ENCODE measurements around the gene BCAS3.
"Not testable (repeated sequence)": the region's sequence is repeated elsewhere in the genome, so short reads cannot be mapped to it uniquely, and the experiment has no call there.

BCAS3 gene

GRCh38 chr17:61354895-61355874 is 677.5 kb downstream of the BCAS3 start:
- no peak for DNase-seq

- not testable (repeated sequence) for DNase-seq
Measured at GRCh38 chr17:61357061-61357460, 679.4 kb downstream of the BCAS3 start.

DNA sequence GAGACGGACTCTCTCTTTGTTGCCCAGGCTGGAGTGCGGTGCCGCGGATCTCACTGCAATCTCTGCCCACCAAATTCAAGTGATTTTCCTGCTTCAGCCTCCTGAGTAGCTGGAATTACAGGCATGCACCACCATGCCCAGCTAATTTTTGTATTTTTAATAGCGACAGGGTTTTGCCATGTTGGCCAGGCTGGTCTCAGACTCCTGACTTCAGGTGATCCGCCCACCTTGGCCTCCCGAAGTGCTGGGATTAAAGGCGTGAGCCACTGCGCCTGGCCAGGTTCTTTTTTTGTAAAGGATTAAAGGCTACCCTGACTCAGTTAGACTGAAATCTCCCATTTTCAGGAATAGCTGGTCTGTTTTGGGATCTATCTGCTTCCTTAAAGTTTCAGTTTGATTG is 681.9 kb downstream of the BCAS3 start:
- DNase-seq, result not testable (repeated sequence)

DNA sequence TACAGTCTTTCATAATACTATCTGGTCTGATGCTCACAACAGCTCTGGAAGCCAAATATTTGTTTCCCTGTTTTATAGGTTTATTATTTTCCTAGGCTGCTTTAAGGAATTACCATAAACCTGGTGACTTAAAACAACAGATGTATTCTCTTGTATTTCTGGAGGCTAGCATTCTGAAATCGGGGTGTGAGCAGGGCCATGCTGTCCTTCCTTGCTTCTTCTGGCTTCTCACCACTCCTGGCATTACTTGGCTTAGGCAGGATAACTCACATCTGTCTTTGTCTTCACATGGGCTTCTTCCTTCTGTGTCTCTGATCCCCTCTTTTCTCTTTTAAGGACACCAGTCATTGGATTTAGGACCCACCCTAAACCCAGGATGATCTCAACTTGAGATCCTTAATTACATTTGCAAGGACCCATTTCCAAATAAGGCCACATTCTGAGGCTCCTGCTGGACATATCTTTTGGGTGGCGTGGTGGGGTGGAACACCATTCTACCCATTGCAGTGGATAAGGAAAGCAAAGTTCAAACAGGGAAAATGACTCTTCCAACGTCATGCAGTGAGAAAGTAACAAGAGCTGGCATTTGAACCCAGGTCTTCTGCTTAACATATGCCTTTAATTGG is 682.8 kb downstream of the BCAS3 start:
- DNase-seq, result no peak

GRCh38 chr17:61361084-61361483 is 683.4 kb downstream of the BCAS3 start:
- DNase-seq, result no peak

DNA sequence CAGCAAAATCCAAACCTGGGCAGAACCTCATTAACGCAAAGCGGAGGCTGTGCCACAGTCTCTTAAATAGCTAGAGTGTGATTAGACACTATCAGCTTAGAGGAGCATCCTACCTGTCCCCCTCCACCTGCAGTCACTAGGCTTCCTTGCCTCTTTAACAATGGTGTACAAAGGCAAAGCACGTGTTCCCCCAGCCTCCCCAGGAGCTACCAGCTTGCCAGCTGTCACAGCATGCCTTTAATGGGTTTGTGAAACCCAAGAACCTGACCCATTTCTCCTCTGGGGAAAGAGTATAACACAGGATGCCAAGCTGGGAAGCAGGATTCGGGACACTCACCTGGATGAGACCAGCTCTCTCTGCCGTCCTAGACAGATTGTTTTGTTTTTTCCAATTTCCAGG is 684.7 kb downstream of the BCAS3 start:
- DNase-seq, result no peak

DNA sequence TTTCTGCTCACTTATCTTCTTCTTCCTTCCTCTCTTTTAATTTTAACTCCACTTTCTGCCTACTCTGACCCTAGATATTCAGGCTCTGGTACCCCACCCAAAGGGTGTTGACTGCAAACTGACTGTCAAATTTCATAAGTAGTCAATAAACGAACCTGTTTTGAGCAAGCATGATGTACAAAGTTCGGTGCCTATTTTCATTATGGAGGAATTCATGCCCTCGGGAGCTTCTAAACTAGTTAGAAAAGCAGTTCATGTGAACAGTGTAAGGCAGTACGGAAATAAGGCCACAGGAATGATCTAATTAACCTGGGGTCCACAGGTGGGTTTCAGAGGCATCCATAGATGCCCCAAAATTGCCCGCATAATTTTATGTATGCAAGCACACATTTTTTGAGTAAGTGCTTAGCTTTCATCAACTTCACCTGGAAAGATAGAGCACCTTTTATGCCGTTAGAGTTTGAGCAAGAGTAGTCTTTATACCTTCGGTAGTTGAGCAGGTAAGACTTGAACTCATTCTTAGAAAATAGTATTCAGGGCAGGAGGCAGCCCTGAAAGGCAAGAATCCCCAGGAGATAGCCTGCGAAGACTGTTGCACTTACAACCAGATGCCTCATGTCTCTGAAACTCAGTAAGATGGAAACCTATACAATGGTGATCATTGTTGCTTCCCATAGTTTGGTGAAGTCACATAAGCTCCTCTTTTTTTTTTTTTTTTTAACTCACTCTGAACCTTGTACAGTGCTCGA is 685.4 kb downstream of the BCAS3 start:
- no peak for DNase-seq

- DNase-seq, result no peak
Measured at GRCh38 chr17:61363601-61364462, 686.2 kb downstream of the BCAS3 start.

DNA sequence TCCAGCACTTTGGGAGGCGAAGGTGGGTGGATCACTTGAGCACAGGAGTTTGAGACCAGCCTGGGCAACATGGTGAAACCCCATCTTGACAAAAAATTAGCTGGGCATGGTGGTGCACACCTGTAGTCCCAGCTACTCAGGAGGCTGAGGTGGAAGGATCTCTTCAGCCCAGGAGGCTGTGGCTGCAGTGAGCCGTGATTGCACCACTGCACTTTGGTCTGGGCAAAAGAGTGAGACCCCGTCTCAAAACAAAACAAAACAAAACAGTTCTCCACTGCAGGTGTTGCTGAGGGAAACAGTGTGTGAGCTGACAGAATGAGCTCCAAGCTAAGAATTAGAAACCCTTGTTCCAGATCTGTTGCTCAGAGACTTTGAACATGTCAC is 686.8 kb downstream of the BCAS3 start:
- DNase-seq, result no peak

GRCh38 chr17:61366076-61366714 is 688.5 kb downstream of the BCAS3 start:
- DNase-seq, result no peak

- DNase-seq, result no peak
Measured at GRCh38 chr17:61366715-61367413, 689.2 kb downstream of the BCAS3 start.

GRCh38 chr17:61368049-61368831 is 690.6 kb downstream of the BCAS3 start:
- DNase-seq, result no peak

DNA sequence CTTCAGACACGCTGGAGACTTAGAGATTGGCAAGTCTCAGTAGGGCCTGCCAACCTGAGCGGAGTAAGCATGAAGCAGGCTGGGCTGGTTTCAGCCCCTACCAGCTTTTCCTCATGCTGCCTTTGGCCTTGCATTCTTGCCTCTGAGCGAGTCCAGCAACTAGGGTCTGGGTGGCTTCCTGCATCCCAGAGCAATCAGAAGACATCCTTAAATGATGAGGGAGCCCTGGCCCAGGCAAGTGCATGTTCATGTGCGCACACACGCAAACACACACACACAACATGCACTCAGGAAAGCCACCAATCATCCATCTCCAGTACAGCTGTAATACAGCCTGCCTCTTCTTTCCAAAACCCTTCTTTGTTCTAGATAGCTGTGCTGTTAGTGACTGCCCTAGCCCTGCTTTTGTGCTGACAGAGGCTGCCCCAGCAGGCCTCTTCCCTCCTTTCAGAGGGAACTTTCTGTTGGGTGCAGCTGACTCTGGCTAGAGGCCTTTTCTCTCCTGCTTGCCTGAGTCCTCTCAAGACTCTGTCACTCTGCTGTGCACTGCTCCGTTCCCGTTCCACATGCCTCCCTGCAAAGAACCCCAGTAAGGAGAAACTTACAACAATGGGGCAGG is 691.3 kb downstream of the BCAS3 start:
- no peak for DNase-seq

GRCh38 chr17:61369751-61370150 is 692.1 kb downstream of the BCAS3 start:
- DNase-seq, result no peak

DNA sequence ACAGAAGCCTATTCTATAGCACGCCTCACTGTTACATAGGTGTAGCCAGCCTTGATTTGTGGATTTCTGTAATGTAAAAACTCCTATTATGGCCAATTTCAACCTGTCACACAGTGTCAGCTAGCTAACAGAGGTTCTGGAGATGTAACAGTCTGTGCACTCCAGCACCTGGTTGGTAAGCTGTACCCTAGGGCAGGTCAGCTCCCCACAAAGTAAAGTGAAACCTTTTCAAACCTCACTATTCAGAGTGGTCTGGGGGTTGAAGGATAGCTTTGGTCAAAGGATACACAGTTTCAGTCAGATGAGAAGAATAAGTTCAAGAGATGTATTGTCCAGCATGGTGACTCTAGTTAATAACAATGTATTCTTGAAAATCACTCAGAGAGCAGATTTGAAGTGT is 693.5 kb downstream of the BCAS3 start:
- DNase-seq, result no peak

- DNase-seq, result no peak
Measured at GRCh38 chr17:61371606-61372005, 694.0 kb downstream of the BCAS3 start.

DNA sequence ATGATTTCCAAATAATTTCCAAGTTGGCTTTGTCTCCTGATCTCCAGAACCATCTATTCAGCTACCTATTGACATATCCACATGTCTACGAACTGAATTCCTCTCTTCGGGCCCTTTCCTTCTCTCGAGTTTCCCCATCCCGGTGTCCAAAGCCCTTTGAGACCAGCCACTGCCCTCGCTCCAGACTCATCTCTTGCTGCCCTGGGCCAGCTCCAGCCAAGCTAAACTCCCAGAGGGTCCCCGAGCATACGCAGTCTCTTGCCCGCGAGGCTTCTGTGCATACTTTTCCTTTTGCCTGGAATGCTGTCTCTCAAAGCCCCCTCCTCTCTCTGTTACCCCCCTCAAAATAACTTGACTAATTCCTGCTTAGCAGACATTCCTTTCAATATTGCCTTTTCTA is 694.8 kb downstream of the BCAS3 start:
- DNase-seq, result no peak

DNA sequence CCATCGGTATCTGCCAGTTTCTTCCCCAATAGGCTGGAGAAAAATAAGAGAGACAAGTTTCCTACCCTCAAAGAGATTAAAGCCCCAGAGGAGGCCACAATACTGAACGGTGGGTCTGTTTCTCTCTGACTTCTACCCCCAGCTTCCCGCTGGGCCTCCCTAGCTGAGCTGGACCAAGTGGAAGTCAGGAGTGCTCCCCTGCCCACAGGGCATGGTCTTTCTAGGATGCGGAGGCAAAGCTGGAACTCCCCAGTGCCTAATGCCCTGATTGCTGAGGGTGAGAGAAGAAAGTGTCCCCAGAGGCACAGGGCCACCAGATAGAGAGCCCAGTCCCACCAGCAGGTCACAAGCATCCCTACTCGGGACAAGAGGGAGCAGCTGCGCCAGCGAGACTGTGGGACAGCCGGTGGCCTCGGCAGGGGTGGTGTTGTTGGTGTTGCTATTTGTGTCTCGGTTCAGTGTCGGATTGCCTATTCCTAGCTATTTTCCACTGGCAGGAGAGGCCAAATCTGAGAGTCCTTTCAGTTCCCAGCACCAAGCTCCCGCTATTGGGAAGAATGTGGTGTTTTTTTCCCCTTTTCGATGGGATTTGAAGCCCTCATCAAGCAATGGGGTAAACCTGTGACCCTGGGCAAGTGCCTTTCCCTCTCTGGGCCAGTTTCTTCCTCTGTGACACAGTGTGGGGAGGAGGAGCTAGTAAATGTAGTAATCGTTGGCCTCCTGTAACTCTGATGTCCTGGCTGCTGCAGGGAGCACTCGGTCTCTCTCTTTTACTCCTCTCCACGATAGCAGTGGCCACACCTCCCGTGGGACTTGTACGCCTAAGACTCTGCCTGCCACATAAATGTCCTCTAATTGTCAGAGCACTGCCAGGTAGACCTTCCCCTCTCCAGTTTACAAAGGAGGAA is 699.5 kb downstream of the BCAS3 start:
- DNase-seq, result no peak

Data from CD4-positive, alpha-beta T cell treated with Interleukin-15 for 1 hour (primary cell).